ENCODE data around the gene POFUT2. TPM values are rescaled to one million over a fixed set of nuclear protein-coding genes. Genes with fewer than 3 reads are reported as not detected.

POFUT2 gene
- total RNA-seq, 2 donors from 2014 or later = 49.0 to 73.3 TPM

DNA sequence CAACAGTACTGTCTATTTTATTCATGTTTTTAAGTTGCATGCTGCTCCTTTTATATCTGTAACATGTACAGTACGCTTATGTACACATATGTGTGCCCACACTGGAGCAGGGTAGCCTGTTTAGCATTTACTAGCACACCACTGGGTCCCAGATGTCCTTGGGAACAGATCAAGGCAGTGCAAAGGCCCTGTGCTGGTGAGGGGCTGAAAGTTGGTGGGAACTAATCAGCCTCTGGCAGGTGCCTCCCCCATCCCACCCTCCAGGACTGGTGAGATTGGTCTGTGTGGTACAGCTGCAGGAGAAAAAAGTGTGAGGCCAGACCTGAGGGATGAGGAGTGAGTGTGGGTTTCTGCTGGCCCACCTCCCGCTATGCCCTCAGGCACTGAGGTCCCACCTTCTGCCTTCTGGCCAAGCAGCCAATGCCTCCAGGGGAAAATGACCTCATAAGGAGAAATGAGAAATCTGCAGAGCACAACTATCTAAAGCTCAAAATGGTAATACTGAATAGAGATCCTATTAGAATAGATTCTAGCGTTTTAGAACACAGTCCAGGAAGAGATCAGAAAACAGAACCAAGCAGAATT lies 58.9 kb downstream of the POFUT2 start:
- Mint-ChIP-seq H3K27me3 (ENCODE audit: insufficient read depth) (no peaks in the 10 kb centered on the region), H3K36me3 (ENCODE audit: low read depth) (no peaks in the 10 kb centered on the region), H3K9me3 (no peaks in the 10 kb centered on the region), H3K4me3 (no peak overlapping the region), H3K27ac (no peak overlapping the region), H3K4me1 (no peaks in the 10 kb centered on the region)
- no peak for DNase-seq
- WGBS, 2 experiments (ENCODE audit: insufficient coverage in 1 of 2, insufficient read length in 1 of 2) = 92 to 100% methylated on average over 2 to 3 of the region's 3 CpGs
- TF ChIP-seq, protein P1, sequence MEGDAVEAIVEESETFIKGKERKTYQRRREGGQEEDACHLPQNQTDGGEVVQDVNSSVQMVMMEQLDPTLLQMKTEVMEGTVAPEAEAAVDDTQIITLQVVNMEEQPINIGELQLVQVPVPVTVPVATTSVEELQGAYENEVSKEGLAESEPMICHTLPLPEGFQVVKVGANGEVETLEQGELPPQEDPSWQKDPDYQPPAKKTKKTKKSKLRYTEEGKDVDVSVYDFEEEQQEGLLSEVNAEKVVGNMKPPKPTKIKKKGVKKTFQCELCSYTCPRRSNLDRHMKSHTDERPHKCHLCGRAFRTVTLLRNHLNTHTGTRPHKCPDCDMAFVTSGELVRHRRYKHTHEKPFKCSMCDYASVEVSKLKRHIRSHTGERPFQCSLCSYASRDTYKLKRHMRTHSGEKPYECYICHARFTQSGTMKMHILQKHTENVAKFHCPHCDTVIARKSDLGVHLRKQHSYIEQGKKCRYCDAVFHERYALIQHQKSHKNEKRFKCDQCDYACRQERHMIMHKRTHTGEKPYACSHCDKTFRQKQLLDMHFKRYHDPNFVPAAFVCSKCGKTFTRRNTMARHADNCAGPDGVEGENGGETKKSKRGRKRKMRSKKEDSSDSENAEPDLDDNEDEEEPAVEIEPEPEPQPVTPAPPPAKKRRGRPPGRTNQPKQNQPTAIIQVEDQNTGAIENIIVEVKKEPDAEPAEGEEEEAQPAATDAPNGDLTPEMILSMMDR (conservative IDR thresholded peaks at IDR 0.05) = no peak
- Histone ChIP-seq H3K9ac (ENCODE audit: extremely low read depth, low read length, poor library complexity, severe bottlenecking) (no peak overlapping the region), H3K27me3 (ENCODE audit: control insufficient read depth, insufficient read depth, low read length, poor library complexity, severe bottlenecking) (no peaks in the 10 kb centered on the region), H3K36me3 (ENCODE audit: control insufficient read depth, insufficient read depth, low read length) (no peaks in the 10 kb centered on the region), H3K4me3 (ENCODE audit: low read length) (no peak overlapping the region), H3K27ac (ENCODE audit: low read depth, low read length) (no peak overlapping the region), H3K9me3 (ENCODE audit: control insufficient read depth, low read length) (no peaks in the 10 kb centered on the region), H3K4me1 (ENCODE audit: control insufficient read depth, insufficient read depth, low read length) (no peaks in the 10 kb centered on the region)

DNA sequence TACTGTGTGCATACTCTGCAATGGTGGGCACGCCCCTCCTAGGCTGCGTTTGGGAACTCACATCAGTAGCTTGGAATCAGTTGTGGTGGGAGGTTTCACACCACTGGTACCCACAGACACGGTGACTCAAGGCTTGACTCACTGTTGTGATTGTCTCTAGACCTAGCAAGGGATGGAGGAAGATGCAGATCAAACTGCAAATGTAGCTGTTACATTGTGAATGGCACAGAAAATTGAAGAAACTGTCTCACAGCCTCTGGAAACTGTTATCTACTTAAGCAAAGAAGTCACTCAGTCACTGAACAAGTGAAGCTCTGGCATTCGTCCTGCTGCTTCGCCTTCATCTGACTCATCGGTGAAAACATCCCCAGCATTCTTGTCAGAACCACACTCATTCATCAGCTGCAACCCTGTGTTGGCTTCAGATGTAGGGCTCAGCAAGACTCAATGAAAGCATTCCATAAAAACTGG lies 59.5 kb downstream of the POFUT2 start:
- H3K4me1 Mint-ChIP-seq = no peaks in the 10 kb centered on the region
- no peaks in the 10 kb centered on the region for H3K9me3 Mint-ChIP-seq
- no peak overlapping the region for H3K27ac Mint-ChIP-seq
- H3K9ac ChIP-seq (ENCODE audit: extremely low read depth, low read length, poor library complexity, severe bottlenecking) = no peak overlapping the region
- TF ChIP-seq, protein P1 (conservative IDR thresholded peaks at IDR 0.05) = no peak
- no peaks in the 10 kb centered on the region for H3K36me3 ChIP-seq (ENCODE audit: control insufficient read depth, insufficient read depth, low read length)
- no peaks in the 10 kb centered on the region for H3K9me3 ChIP-seq (ENCODE audit: control insufficient read depth, low read length)
- H3K36me3 Mint-ChIP-seq (ENCODE audit: low read depth) = no peaks in the 10 kb centered on the region
- H3K27me3 Mint-ChIP-seq (ENCODE audit: insufficient read depth) = no peaks in the 10 kb centered on the region
- H3K4me3 ChIP-seq (ENCODE audit: low read length) = no peak overlapping the region
- H3K4me1 ChIP-seq (ENCODE audit: control insufficient read depth, insufficient read depth, low read length) = no peaks in the 10 kb centered on the region
- H3K27ac ChIP-seq (ENCODE audit: low read depth, low read length) = no peak overlapping the region
- 69 to 76% methylated on average over 6 of the region's 6 CpGs for WGBS, 2 experiments (ENCODE audit: insufficient coverage in 1 of 2, insufficient read length in 1 of 2)
- DNase-seq = no peak
- H3K27me3 ChIP-seq (ENCODE audit: control insufficient read depth, insufficient read depth, low read length, poor library complexity, severe bottlenecking) = no peaks in the 10 kb centered on the region
- H3K4me3 Mint-ChIP-seq = no peak overlapping the region

DNA sequence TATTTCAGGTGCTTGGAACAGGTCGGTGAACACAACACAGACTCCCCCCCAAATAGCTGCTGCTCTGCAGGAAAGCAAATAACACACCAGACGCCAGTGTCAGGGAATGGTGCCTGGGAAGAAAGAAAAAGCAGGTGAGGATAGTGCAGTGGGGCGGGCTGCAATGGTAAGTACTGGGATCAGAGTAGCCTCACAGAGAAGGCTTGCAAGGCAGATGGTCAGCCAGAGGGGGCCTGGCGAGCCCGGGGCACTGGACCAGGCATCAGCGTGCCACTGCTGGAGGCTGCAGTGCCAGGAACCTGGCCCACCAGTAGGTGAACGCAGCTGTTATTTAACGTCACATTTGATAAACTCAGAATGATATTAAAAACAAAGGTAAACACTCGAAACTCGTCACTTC lies 60.0 kb downstream of the POFUT2 start:
- H3K4me3 Mint-ChIP-seq = no peak overlapping the region
- H3K9ac ChIP-seq (ENCODE audit: extremely low read depth, low read length, poor library complexity, severe bottlenecking) = no peak overlapping the region

More for the DNA sequence above, 60.0 kb downstream of the POFUT2 start:
- Mint-ChIP-seq H3K36me3 (ENCODE audit: low read depth) (no peaks in the 10 kb centered on the region), H3K27me3 (ENCODE audit: insufficient read depth) (no peaks in the 10 kb centered on the region), H3K4me1 (no peaks in the 10 kb centered on the region), H3K9me3 (no peaks in the 10 kb centered on the region), H3K27ac (no peak overlapping the region)
- no peaks in the 10 kb centered on the region for H3K36me3 ChIP-seq (ENCODE audit: control insufficient read depth, insufficient read depth, low read length)
- DNase-seq = no peak
- WGBS, 2 experiments (ENCODE audit: insufficient coverage in 1 of 2, insufficient read length in 1 of 2) = 92 to 93% methylated on average over 8 to 10 of the region's 10 CpGs
- no peak overlapping the region for H3K27ac ChIP-seq (ENCODE audit: low read depth, low read length)
- TF ChIP-seq, protein P1 (conservative IDR thresholded peaks at IDR 0.05) = peak; percentile 54
- no peaks in the 10 kb centered on the region for H3K9me3 ChIP-seq (ENCODE audit: control insufficient read depth, low read length)
- H3K4me3 ChIP-seq (ENCODE audit: low read length) = no peak overlapping the region
- H3K4me1 ChIP-seq (ENCODE audit: control insufficient read depth, insufficient read depth, low read length) = no peaks in the 10 kb centered on the region
- H3K27me3 ChIP-seq (ENCODE audit: control insufficient read depth, insufficient read depth, low read length, poor library complexity, severe bottlenecking) = no peaks in the 10 kb centered on the region

All from endodermal cell (in vitro differentiated cells).